ENCODE measurements around the gene MXD4. TPM values are rescaled to one million over a fixed set of nuclear protein-coding genes. Genes with fewer than 3 reads are reported as not detected.

Gene MXD4
- total RNA-seq, 1 experiment from 2014 or later = 12.8 TPM

DNA sequence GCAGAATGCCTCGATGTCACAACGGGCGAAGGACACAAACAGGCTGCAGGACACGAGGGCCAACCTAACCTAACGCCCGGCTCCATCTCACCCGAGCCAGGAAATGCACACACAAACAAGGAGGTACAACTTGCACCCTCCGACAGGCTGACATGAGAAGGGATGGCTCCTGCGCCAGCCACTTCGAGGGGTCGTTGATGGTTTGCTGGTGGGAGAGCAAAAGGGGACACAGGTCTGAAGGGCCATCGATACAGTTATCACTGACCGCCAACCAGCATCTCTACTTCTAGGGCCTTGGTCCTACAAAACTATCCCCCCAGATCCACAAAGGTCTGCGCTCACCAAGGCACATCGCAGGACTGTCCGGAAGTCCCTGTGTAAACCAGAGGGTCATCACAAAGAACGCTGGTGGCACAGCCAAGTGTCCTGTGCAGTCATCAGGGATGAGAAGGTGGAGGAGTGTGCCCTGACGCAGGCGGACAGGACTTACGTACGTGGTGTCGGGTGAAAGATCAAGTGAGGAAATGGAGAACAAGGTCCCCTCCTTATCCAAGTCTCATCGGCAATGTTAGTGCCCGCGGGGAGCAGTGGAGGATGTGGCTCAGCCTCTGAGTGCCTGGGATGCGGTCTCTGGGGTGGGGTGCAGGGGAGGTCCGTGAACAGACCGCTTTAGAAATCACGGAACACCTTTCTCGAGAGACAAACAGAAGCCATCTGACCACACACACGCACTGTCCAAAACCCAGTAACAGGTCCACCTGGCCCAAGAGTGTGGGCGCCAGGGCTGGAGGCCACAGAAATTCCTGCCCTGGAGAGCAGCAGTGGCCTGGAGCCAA is 7.0 kb downstream of the MXD4 start:
- Mint-ChIP-seq H3K4me3 (ENCODE audit: low read depth, unreplicated experiment) (no peak overlapping the region), H3K27ac (ENCODE audit: unreplicated experiment) (no peak overlapping the region), H3K4me1 (ENCODE audit: low read depth, unreplicated experiment) (no peaks in the 10 kb centered on the region), H3K27me3 (ENCODE audit: unreplicated experiment) (no peaks in the 10 kb centered on the region), H3K9me3 (ENCODE audit: low read depth, unreplicated experiment) (no peaks in the 10 kb centered on the region), H3K36me3 (ENCODE audit: insufficient read depth, unreplicated experiment) (no peaks in the 10 kb centered on the region)
- DNase-seq = no peak
- intact Hi-C loops (cut with micrococcal nuclease; ENCODE audit: unreplicated experiment) = no loop called here
- CTCF ChIA-PET = no interaction called here
- no TSS peak for BruUV-seq (replicated peaks)
- TF ChIP-seq, protein P1, sequence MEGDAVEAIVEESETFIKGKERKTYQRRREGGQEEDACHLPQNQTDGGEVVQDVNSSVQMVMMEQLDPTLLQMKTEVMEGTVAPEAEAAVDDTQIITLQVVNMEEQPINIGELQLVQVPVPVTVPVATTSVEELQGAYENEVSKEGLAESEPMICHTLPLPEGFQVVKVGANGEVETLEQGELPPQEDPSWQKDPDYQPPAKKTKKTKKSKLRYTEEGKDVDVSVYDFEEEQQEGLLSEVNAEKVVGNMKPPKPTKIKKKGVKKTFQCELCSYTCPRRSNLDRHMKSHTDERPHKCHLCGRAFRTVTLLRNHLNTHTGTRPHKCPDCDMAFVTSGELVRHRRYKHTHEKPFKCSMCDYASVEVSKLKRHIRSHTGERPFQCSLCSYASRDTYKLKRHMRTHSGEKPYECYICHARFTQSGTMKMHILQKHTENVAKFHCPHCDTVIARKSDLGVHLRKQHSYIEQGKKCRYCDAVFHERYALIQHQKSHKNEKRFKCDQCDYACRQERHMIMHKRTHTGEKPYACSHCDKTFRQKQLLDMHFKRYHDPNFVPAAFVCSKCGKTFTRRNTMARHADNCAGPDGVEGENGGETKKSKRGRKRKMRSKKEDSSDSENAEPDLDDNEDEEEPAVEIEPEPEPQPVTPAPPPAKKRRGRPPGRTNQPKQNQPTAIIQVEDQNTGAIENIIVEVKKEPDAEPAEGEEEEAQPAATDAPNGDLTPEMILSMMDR (IDR thresholded peaks at IDR 0.05; ENCODE audit: unreplicated experiment) = no peak

DNA sequence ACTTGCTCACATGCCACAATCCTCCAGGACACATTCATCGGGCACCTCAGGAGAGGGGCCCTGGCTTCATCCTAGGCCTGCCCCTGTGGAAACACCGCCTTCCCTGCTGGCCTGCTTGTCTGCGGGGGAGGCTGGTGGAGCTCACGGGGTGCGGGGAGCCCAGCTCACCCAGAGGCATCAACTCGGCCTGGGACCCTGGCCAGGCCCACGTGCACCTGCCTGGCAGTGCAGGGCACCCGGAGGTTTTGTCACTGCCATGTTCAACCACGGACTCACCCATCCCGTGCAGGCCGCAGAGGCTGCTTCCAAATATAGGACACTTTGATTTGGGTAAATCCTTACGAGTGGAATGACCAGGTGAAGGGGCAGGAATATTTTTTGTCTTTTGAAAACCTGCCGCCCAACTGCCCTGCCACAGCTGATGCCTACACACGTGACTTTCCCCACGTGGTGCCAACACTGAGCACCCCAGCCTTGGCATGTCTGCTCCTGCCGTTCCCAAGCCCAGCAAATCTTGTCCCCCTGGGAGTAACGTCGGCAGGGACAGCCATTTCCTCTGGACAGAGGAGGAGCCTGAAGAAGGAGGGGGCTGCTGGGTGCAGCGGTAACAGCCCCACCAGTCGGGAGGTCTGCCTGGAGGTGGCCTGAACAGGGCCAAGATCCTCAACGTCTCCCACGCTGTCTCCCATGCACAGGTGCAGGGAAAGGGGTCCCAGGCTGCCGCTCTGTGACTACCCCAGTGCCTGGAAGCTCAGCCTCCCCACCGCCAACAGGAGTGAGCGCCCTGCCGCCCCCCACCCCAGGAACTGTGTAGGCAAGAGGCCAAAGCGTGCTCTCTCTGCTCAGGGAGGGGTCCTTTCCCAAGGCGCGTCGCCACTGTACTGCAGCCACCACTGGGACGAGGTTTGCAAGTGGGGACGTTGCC is 8.5 kb downstream of the MXD4 start:
- intact Hi-C loops (cut with micrococcal nuclease; ENCODE audit: unreplicated experiment) = no loop called here
- Mint-ChIP-seq H3K27ac (ENCODE audit: unreplicated experiment) (no peak overlapping the region), H3K27me3 (ENCODE audit: unreplicated experiment) (no peaks in the 10 kb centered on the region), H3K36me3 (ENCODE audit: insufficient read depth, unreplicated experiment) (no peaks in the 10 kb centered on the region), H3K4me3 (ENCODE audit: low read depth, unreplicated experiment) (no peak overlapping the region), H3K9me3 (ENCODE audit: low read depth, unreplicated experiment) (no peaks in the 10 kb centered on the region), H3K4me1 (ENCODE audit: low read depth, unreplicated experiment) (no peaks in the 10 kb centered on the region)
- CTCF ChIA-PET = no interaction called here
- DNase-seq = no peak
- no TSS peak for BruUV-seq (replicated peaks)
- TF ChIP-seq, protein P1 (IDR thresholded peaks at IDR 0.05; ENCODE audit: unreplicated experiment) = no peak

DNA sequence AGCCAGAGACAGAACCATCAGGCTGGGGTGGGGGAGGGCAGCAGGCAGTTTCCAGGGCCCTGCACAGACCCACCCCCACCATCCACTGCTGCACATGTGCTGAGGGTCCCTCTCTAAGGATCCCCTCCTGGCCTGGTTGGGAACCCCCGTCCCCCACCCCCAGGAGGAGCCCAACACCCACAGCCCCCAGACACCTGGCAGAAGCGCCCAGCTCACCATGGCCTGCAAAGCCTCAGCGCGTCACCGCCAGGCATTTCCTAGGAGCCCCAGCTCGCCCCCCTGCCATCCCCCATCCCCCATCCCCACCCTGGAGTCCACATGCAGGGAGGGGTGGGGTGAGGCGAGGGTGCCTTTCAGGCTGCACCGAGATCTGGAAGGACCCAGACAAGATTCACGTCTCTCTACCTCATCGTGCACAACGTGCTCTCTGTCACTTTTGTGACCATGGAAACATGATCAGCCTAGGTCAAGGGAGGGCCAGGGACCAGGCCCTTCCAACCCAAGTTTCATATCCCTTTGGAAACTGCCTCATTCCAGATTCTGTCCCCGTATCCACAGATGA is 9.3 kb downstream of the MXD4 start:
- Mint-ChIP-seq H3K27me3 (ENCODE audit: unreplicated experiment) (no peaks in the 10 kb centered on the region), H3K4me1 (ENCODE audit: low read depth, unreplicated experiment) (no peaks in the 10 kb centered on the region), H3K9me3 (ENCODE audit: low read depth, unreplicated experiment) (no peaks in the 10 kb centered on the region), H3K36me3 (ENCODE audit: insufficient read depth, unreplicated experiment) (peaks cover under 1% of the 10 kb centered on the region), H3K27ac (ENCODE audit: unreplicated experiment) (no peak overlapping the region), H3K4me3 (ENCODE audit: low read depth, unreplicated experiment) (no peak overlapping the region)
- BruUV-seq (replicated peaks) = no TSS peak
- TF ChIP-seq, protein P1 (IDR thresholded peaks at IDR 0.05; ENCODE audit: unreplicated experiment) = no peak
- intact Hi-C loops (cut with micrococcal nuclease; ENCODE audit: unreplicated experiment) = no loop called here
- CTCF ChIA-PET = no interaction called here
- DNase-seq = no peak

DNA sequence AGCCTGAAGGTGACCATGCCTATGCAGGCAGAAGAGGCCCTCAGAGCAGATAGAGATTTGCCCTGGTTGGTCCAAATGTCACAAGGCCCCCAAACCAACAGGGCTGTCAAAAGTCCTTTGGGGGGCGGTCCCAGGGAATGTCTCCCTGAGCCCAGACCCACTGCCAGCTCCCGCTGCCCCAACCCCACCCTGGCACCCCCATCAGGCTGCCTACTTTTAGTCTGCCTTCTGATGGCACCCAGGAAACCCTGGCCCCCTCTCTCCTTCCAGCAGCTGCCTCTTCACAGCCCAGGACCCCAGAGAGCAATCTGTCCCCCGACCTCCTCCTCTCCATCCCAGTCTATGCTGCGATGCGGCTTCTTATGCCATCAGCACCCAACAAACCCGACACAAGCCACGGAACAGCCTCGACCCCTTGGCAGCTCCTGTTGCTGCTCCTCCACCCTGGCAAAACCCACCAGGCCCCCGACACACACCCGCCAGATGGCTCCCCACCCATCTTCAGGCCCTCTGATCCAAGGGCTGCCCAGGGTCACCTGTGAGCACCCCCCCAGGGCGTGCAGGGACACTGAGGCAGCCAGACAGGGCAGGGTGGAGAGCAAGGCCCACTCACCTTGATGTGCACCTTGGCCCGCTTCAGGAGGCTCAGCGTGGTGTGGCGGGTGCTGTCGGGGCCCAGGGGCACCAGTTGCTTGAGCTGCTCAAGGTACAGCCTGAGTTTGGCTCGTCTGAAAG is 9.9 kb downstream of the MXD4 start:
- Mint-ChIP-seq H3K4me1 (ENCODE audit: low read depth, unreplicated experiment) (no peaks in the 10 kb centered on the region), H3K27ac (ENCODE audit: unreplicated experiment) (no peak overlapping the region), H3K36me3 (ENCODE audit: insufficient read depth, unreplicated experiment) (peaks cover 7% of the 10 kb centered on the region), H3K27me3 (ENCODE audit: unreplicated experiment) (no peaks in the 10 kb centered on the region), H3K4me3 (ENCODE audit: low read depth, unreplicated experiment) (no peak overlapping the region), H3K9me3 (ENCODE audit: low read depth, unreplicated experiment) (no peaks in the 10 kb centered on the region)
- CTCF ChIA-PET = no interaction called here
- intact Hi-C loops (cut with micrococcal nuclease; ENCODE audit: unreplicated experiment) = no loop called here
- BruUV-seq (replicated peaks) = no TSS peak
- TF ChIP-seq, protein P1 (IDR thresholded peaks at IDR 0.05; ENCODE audit: unreplicated experiment) = no peak
- DNase-seq = no peak
